MM.1S (cell line): ENCODE data around the gene EMILIN3.

Experiments used
- DNase-seq: peaks from one replicate; pipeline ENCODE4 v3.0.0-alpha.2; 2015
- H2AFZ ChIP-seq: fragments of 300-600 bp; sonication (generic); 2 replicates; pipeline ENCODE4 v1.6.0; 2016; ENCODE audit warnings: antibody characterized with exemption, low read length
- H3F3A ChIP-seq: fragments of 300-600 bp; sonication (generic); 2 replicates; pipeline ENCODE4 v1.6.1; 2016; ENCODE audit warnings: mild to moderate bottlenecking, antibody characterized with exemption, low read length, moderate library complexity, mixed read lengths; ENCODE audit not compliant: insufficient read depth
- H3K27ac ChIP-seq: fragments of 300-600 bp; sonication (generic); 2 replicates; pipeline ENCODE4 v1.5.1; 2016; ENCODE audit warnings: mild to moderate bottlenecking, low read length
- H3K27me3 ChIP-seq: fragments of 300-600 bp; sonication (generic); replicated peaks from 2 replicates; pipeline ENCODE4 v1.6.0; 2016; ENCODE audit warnings: low read length; ENCODE audit not compliant: insufficient read depth
- H3K36me3 ChIP-seq: fragments of 300-600 bp; sonication (generic); replicated peaks from 2 replicates; pipeline ENCODE4 v1.6.1; 2016; ENCODE audit warnings: mild to moderate bottlenecking, low read length, mixed read lengths; ENCODE audit not compliant: insufficient read depth
- H3K4me1 ChIP-seq: fragments of 300-600 bp; sonication (generic); 2 replicates; pipeline ENCODE4 v1.6.1; 2016; ENCODE audit warnings: low read length, mixed read lengths
- H3K4me2 ChIP-seq: fragments of 300-600 bp; sonication (generic); 2 replicates; pipeline ENCODE4 v1.6.0; 2016; ENCODE audit warnings: low read depth, low read length
- H3K4me3 ChIP-seq: fragments of 300-600 bp; sonication (generic); 2 replicates; pipeline ENCODE4 v1.5.1; 2016; ENCODE audit warnings: low read length, mixed read lengths
- H3K79me2 ChIP-seq: fragments of 300-600 bp; sonication (generic); 2 replicates; pipeline ENCODE4 v1.6.1; 2016; ENCODE audit warnings: mixed run types, low read length, mixed read lengths
- H3K9ac ChIP-seq: fragments of 300-600 bp; sonication (generic); 2 replicates; pipeline ENCODE4 v1.6.1; 2016; ENCODE audit warnings: low read length, mixed read lengths
- H3K9me2 ChIP-seq: fragments of 300-600 bp; sonication (generic); replicated peaks from 2 replicates; pipeline ENCODE4 v1.6.1; 2016; ENCODE audit warnings: mild to moderate bottlenecking, low read length, mixed read lengths; ENCODE audit not compliant: insufficient read depth
- H3K9me3 ChIP-seq: fragments of 300-600 bp; sonication (generic); replicated peaks from 2 replicates; pipeline ENCODE4 v1.6.1; 2016; ENCODE audit warnings: mild to moderate bottlenecking, low read length, mixed read lengths; ENCODE audit not compliant: insufficient read depth
- H4K20me1 ChIP-seq: fragments of 300-600 bp; sonication (generic); 2 replicates; pipeline ENCODE4 v1.6.1; 2016; ENCODE audit warnings: mild to moderate bottlenecking, low read length, moderate library complexity, mixed read lengths; ENCODE audit not compliant: insufficient read depth
- CTCF ChIP-seq: fragments of 300-600 bp; sonication (generic); IDR thresholded peaks from 2 replicates; pipeline ENCODE4 v1.5.1; 2016; ENCODE audit warnings: antibody characterized with exemption, low read length, mixed read lengths
- EZH2 ChIP-seq: fragments of 300-600 bp; sonication (generic); optimal IDR thresholded peaks from 2 replicates; pipeline ENCODE3; 2017; ENCODE audit warnings: low read depth, mild to moderate bottlenecking, antibody characterized with exemption, low read length, mixed read lengths
- EZH2phosphoT487 ChIP-seq: fragments of 300-600 bp; sonication (generic); IDR thresholded peaks from 2 replicates; pipeline ENCODE4 v1.6.1; 2018; ENCODE audit warnings: antibody characterized with exemption, low read length

EMILIN3 gene

DNA sequence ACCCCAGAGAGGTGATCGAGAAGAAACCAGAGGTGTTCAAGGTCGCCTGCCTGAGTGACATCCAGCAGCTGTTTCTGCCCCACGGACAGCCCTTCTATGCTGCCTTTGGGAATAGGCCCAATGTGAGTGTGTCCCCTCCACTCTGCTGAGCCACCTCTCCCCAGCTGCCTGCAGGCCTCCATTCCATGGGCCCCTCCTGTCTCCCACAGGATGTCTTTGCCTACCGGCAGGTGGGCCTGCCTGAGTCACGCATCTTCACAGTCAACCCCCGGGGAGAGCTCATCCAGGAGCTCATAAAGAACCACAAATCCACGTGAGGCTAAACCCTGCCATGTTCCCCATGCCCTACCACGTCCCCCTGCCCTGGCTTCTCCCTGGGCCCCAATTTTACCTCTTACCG is 8.4 kb downstream of the EMILIN3 start:
- TF ChIP-seq EZH2 (no peak), EZH2phosphoT487 (no peak), CTCF (no peak)
- H4K20me1 ChIP-seq, result no peaks in the 10 kb centered on the region
- no peak overlapping the region for H2AFZ ChIP-seq
- no peak overlapping the region for H3K27ac ChIP-seq
- no peak overlapping the region for H3K4me3 ChIP-seq
- H3K9ac ChIP-seq, result no peak overlapping the region
- H3K79me2 ChIP-seq, result no peaks in the 10 kb centered on the region
- H3K27me3 ChIP-seq, result no peaks in the 10 kb centered on the region
- H3K4me2 ChIP-seq, result no peak overlapping the region
- H3F3A ChIP-seq, result no peaks in the 10 kb centered on the region
- H3K9me3 ChIP-seq, result no peaks in the 10 kb centered on the region
- no peaks in the 10 kb centered on the region for H3K4me1 ChIP-seq
- H3K36me3 ChIP-seq, result no peaks in the 10 kb centered on the region
- no peak for DNase-seq
- no peaks in the 10 kb centered on the region for H3K9me2 ChIP-seq

DNA sequence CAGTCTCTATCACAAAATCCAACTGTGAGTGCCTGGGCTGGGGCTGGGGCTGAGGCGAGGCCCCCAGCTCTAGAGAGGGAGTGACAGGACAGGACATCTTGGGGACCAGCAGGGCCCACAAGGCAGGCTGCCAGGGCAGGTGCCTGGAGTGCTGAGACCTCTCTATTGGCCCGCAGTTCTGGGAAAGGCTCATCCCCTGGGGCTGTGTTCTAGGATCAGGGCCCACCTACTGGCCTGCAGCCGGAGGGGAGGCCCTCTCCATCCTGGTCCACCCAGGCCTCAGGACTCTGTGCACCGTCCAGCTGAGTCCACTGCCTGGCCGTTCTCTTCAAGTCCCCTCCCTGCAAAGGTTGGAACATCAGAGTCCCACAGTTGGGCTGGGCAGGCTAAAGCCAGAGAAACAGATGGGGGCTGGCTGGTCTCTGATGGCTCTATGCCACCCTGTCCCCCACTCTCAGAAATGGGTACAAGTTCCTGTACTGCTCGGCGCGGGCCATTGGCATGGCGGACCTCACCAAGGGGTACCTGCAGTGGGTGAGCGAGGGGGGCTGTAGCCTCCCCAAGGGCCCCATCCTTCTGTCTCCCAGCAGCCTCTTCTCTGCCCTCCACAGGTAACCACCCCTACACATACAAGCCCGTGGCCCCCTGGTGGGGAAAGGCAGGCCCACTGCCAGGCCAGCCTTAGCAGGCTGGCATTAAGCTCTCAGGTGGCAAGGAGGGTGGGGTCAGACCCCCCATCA is 9.0 kb downstream of the EMILIN3 start:
- TF ChIP-seq EZH2phosphoT487 (no peak), EZH2 (no peak), CTCF (no peak)
- no peaks in the 10 kb centered on the region for H3K27me3 ChIP-seq
- H3F3A ChIP-seq, result no peaks in the 10 kb centered on the region
- H3K4me3 ChIP-seq, result no peak overlapping the region
- no peaks in the 10 kb centered on the region for H4K20me1 ChIP-seq
- H2AFZ ChIP-seq, result no peak overlapping the region
- H3K27ac ChIP-seq, result no peak overlapping the region
- no peaks in the 10 kb centered on the region for H3K4me1 ChIP-seq
- no peak overlapping the region for H3K9ac ChIP-seq
- no peaks in the 10 kb centered on the region for H3K9me2 ChIP-seq
- H3K79me2 ChIP-seq, result no peaks in the 10 kb centered on the region
- no peaks in the 10 kb centered on the region for H3K9me3 ChIP-seq
- DNase-seq, result no peak
- H3K4me2 ChIP-seq, result no peak overlapping the region
- H3K36me3 ChIP-seq, result no peaks in the 10 kb centered on the region

GRCh38 chr20:41356951-41357350 is 9.7 kb downstream of the EMILIN3 start:
- no peak overlapping the region for H3K27ac ChIP-seq
- H3K79me2 ChIP-seq, result no peaks in the 10 kb centered on the region
- H4K20me1 ChIP-seq, result no peaks in the 10 kb centered on the region
- H3K4me1 ChIP-seq, result no peaks in the 10 kb centered on the region
- no peak for TF ChIP-seq CTCF
- no peak for TF ChIP-seq EZH2phosphoT487
- TF ChIP-seq EZH2, result no peak
- no peak overlapping the region for H2AFZ ChIP-seq
- H3K27me3 ChIP-seq, result no peaks in the 10 kb centered on the region
- H3K4me3 ChIP-seq, result no peak overlapping the region
- H3F3A ChIP-seq, result no peaks in the 10 kb centered on the region
- no peak overlapping the region for H3K4me2 ChIP-seq
- no peaks in the 10 kb centered on the region for H3K9me3 ChIP-seq
- DNase-seq, result no peak
- no peaks in the 10 kb centered on the region for H3K9me2 ChIP-seq
- H3K9ac ChIP-seq, result no peak overlapping the region
- H3K36me3 ChIP-seq, result no peaks in the 10 kb centered on the region
